Measurements from ENCODE around the gene EXOC3L1. TPM values are rescaled to one million over a fixed set of nuclear protein-coding genes. Genes with fewer than 3 reads are reported as not detected.

Gene EXOC3L1
- total and polyA plus RNA-seq, 2 of the 13 experiments (the other 11 are each of a cell fraction or from before 2014, with no cell fraction given): 0.12 TPM; not detected in 1

GRCh38 chr16:67155295-67156142, 34.4 kb downstream of the EXOC3L1 start (continued):
- no peak for TF ChIP-seq GRHL1 (CRISPR knock-in tag; conservative IDR thresholded peaks at IDR 0.05)
- peak; percentile 55; the same call in 1 of the 2 replicates for TF ChIP-seq ZNF577 (CRISPR knock-in tag; IDR thresholded peaks at IDR 0.05; ENCODE audit: borderline replicate concordance, low read depth)
- peak; percentile 25; the same call in 1 of the 2 replicates for TF ChIP-seq THRA (CRISPR knock-in tag; IDR thresholded peaks at IDR 0.05; ENCODE audit: borderline replicate concordance)
- no peak for TF ChIP-seq NFRKB (IDR thresholded peaks at IDR 0.05)
- no peak; the same call in 1 of the 2 replicates for TF ChIP-seq ZNF629 (CRISPR knock-in tag; conservative IDR thresholded peaks at IDR 0.05)
- no peak for TF ChIP-seq SETDB1 (CRISPR knock-in tag; IDR thresholded peaks at IDR 0.05; ENCODE audit: borderline replicate concordance)
- TF ChIP-seq U2AF2 (IDR thresholded peaks at IDR 0.05; ENCODE audit: low read depth, low read length): no peak
- TF ChIP-seq NCOA5 (CRISPR knock-in tag; IDR thresholded peaks at IDR 0.05): no peak
- 0 out of 2 replicates have a peak, but pooled peaks have one; percentile 35 for TF ChIP-seq FOXA3 (CRISPR knock-in tag; IDR thresholded peaks at IDR 0.05)
- no peak for TF ChIP-seq NBN (conservative IDR thresholded peaks at IDR 0.05)
- peak; percentile 64; the same call in 1 of the 2 replicates for TF ChIP-seq RELA (CRISPR knock-in tag; IDR thresholded peaks at IDR 0.05)
- TF ChIP-seq NFAT5 (CRISPR knock-in tag; IDR thresholded peaks at IDR 0.05): 0 out of 2 replicates have a peak, but pooled peaks have one; percentile 49
- peak; percentile 99 for TF ChIP-seq STAG1 (CRISPR knock-in tag; IDR thresholded peaks at IDR 0.05)
- no peak for TF ChIP-seq MZF1 (CRISPR knock-in tag; IDR thresholded peaks at IDR 0.05; ENCODE audit: borderline replicate concordance)
- peak; percentile 81; the same call in 1 of the 2 replicates for TF ChIP-seq IRF9 (CRISPR knock-in tag; IDR thresholded peaks at IDR 0.05; ENCODE audit: borderline replicate concordance)
- TF ChIP-seq MEIS2 (CRISPR knock-in tag; IDR thresholded peaks at IDR 0.05): peak; percentile 81; the same call in 1 of the 2 replicates
- TF ChIP-seq TFAP4 (IDR thresholded peaks at IDR 0.05; ENCODE audit: borderline replicate concordance, low read depth): peak; percentile 73; the same call in 1 of the 2 replicates
- TF ChIP-seq ZNF547 (CRISPR knock-in tag; IDR thresholded peaks at IDR 0.05): no peak; the same call in 1 of the 2 replicates
- TF ChIP-seq ZNF570 (CRISPR knock-in tag; IDR thresholded peaks at IDR 0.05; ENCODE audit: borderline replicate concordance): no peak

All from HepG2 (cell line).